GM12873 (cell line): Measurements from ENCODE around the gene MYBPH.

Experiments
- TF ChIP-seq, protein P1 (sequence below): IDR thresholded peaks from 2 replicates; pipeline ENCODE4 v1.5.1; 2012; ENCODE audit warnings: low read depth, mild to moderate bottlenecking, moderate library complexity, low read length, control low read depth; ENCODE audit not compliant: insufficient read depth; ENCODE audit errors: missing control alignments

The MYBPH gene

DNA sequence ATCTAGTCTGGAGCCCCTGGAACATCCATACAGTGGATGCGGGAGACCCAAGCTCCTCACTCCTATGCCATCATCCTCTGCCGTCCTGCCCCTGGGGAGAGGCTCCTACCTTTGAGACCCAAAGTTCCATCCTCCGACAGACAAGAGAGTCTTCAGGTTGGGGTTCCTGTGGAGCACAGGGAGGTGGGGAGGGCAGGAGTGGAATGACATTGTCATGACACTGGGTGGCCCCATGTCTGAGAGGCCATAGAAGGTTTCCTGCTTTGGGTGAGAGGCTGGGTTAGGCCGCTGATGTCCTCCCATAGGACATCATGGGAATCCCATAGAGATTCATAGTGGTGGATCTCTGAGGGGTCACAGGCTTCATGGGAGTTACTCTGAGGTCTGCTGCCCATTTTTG is 8.8 kb upstream of the MYBPH start:
- TF ChIP-seq, protein P1, sequence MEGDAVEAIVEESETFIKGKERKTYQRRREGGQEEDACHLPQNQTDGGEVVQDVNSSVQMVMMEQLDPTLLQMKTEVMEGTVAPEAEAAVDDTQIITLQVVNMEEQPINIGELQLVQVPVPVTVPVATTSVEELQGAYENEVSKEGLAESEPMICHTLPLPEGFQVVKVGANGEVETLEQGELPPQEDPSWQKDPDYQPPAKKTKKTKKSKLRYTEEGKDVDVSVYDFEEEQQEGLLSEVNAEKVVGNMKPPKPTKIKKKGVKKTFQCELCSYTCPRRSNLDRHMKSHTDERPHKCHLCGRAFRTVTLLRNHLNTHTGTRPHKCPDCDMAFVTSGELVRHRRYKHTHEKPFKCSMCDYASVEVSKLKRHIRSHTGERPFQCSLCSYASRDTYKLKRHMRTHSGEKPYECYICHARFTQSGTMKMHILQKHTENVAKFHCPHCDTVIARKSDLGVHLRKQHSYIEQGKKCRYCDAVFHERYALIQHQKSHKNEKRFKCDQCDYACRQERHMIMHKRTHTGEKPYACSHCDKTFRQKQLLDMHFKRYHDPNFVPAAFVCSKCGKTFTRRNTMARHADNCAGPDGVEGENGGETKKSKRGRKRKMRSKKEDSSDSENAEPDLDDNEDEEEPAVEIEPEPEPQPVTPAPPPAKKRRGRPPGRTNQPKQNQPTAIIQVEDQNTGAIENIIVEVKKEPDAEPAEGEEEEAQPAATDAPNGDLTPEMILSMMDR = no peak

DNA sequence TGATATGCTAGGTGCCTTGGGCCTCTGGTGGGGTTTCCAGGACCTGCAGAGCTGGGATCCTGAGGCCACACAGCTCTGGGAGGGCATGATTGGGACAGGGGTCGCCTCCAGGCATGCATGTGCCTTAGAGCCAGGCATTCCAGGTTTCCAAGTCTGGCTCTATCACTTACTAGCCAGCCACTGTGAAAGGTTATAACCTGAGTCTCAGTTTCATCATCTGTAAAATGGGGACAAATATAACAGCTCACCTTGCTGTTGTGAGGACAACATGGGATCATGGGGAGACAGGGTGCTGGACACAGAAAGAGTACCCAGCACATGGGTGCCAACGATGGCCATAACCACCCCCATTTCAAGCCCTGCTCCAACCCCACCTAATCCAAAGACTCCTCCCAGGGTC is 8.2 kb upstream of the MYBPH start:
- TF ChIP-seq, protein P1 = no peak

DNA sequence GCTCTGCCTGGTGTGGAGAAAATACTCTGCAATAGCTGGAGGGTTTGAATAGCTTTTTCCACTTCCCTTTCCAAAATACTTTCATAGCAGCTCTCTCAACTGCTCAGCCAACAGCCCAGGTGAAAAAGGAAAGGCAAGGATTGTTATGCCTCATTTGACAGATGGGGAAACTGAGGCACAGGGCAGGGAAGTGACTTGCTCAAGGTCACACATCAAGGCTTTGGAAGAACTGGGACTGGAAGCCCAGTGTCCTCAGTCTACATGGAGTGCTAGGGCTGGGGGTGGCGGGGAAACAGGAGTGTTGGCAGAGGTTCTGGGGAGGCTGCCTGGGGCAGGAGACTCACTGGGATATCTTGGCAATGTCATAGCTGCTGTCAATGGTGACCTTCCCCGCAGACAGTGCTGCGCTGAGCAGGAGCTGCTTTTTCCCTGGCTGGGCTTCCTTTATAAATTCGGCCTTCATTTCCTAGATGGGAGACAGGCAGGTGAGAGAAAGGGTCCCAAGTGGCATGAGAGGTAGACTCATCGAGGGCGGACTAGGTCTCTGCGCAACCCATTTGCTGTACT is 6.8 kb upstream of the MYBPH start:
- TF ChIP-seq, protein P1 = no peak

DNA sequence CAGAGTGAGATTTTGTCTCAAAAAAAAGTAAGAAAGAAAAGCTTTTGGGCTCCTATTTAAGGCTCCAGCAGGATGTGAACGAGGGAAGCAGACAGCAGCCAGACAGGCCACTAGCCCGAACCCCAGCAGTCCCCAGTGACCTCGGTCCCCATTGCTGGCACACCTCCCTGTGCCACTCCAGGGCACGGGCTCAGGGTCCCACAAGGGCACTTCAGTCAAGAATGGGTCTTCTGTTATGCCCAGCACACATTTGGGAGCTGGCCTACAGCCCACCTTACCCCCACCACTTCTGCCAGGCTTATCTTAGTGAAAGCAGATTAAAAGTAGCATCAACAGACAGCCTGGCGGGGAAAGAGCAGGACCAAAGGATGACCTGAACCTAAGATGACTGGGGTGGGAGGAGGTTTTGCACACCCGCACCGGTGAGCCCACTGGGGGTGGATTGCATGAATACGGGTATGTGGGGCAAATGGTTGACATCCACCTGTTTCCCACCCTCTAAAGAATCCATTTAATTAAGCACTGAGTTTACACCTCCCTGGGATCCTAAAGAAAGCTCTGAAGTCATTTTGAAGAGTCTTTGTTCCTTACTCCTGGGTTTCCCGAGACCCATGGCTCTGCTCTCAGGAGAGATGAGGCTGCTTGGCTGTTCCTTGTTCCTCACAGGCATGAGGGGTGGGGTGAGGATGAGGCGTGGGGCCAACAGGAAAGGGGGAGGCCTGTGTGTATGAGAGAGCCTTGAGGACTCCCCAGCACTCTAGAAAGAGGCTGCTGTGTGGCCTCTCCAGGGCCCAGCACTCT is 6.2 kb upstream of the MYBPH start:
- TF ChIP-seq, protein P1 = no peak

DNA sequence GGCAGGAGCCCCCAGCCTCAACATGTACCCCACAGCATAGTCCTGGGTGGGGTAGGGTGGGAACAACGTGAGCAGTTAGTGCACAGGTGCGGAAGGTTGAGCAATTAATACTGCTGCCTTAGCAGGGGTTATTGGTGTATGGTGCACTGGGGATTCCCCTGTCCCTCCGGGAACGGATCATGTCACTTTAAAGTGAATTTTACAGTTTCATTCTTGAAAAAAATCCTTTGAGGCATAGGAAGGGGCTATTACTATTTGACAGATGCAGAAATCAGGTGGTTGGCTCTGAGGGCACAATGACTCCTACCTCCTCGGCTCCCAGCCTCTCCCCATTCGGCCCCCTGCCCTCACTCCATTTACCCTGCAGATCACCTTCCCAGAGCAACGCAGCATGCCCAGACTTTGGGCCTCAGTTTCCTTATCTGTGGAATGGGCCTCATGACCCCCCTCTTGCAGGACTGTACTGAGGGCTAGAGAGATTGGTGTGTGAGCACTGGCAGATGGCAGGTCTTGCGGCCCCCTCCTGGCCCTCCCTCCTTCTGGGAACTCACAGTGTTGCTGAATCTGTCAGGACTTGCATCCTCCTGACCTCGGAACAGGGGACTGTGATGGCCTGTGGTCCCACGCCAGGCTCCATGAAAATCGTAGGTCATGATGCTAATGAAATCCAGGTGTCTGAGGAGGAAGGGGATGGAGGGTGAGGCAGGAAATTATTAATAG is 5.1 kb upstream of the MYBPH start:
- TF ChIP-seq, protein P1 = no peak

DNA sequence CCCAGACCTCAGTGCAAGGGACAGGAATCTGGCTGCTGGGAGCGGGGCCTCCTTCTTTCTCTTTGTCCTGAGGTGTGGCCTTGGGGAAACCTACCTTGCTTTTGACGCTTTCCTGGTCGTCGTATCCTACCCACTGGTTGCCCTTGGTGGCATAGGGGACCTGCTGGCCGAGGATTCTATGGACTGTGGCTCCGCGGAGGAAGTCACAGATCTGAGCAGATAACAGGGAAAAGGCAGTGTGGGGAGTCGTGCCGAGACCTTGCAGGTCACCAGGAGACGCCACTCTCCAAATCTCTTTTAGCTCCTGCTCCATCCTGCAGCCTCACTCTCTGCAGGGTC is 4.0 kb upstream of the MYBPH start:
- TF ChIP-seq, protein P1 = no peak

DNA sequence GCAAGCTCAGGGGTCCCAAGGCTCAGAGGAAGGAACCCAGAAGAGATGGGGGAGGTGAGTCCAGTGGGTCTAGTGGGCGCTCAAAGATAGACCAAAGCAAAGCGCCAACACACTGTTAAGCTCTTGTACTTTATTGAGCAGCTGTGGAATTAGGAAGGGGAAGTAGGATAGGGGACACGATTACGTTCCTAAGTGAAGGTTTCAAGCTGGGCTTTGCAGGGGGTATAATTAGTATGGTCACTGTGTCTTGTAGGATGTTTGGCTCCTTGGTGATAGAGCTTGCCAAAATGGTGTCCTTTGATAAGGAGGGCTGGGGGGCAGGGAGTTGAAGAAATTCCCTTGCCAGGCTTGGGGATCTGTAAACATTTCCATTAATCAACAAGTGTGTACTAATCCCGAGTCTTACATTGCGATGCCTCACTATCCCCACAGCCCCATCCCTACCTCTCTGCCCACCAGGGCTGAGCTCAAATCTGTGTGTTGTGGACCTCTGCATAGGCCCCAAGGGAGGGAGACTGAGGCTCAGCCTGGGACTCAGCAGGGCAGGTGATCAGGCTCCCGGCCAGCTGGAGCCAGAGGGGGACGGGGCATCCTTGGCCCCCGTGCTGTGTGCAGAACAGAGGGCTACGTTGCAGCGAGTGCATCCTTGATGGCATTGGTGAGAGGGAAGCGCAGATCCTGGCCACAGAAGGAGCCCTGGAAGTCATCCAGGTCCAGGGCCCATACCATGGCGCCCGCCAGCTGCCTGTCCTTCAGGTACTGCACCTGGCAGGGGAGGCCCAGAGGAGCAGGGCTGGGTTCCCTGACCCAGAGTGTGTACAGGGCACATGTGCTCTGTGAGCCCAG is 3.4 kb upstream of the MYBPH start:
- TF ChIP-seq, protein P1 = no peak
